CD4-positive, alpha-beta T cell treated with Interleukin-4 for 1 hour (primary cell): ENCODE results near the gene ATF6.

Source experiments
- DNase-seq, 2 donors: peaks; one replicate each; pipeline ENCODE4 v3.0.0-alpha.2; 2020 to 2022

The ATF6 gene

GRCh38 chr1:161902182-161902581, 136.1 kb downstream of the ATF6 start:
- no peak for DNase-seq

- peak in 1 of 2 donors; percentile 33 for DNase-seq
These were observed 139.3 kb downstream of the ATF6 start for GRCh38 chr1:161905269-161905884.

- DNase-seq: no peak
These were observed 141.1 kb downstream of the ATF6 start for GRCh38 chr1:161907265-161907664.

GRCh38 chr1:161908264-161908663, 142.1 kb downstream of the ATF6 start:
- no peak for DNase-seq

GRCh38 chr1:161910604-161911003, 144.5 kb downstream of the ATF6 start:
- DNase-seq: no peak

- no peak for DNase-seq
These were observed 147.5 kb downstream of the ATF6 start for GRCh38 chr1:161913482-161914140.

- DNase-seq: no peak
These were observed 148.5 kb downstream of the ATF6 start for GRCh38 chr1:161914595-161914994.

GRCh38 chr1:161915051-161915503, 149.0 kb downstream of the ATF6 start:
- DNase-seq: no peak

- DNase-seq: no peak
These were observed 149.9 kb downstream of the ATF6 start for GRCh38 chr1:161915978-161916377.

GRCh38 chr1:161919229-161919628, 153.1 kb downstream of the ATF6 start:
- no peak for DNase-seq

- no peak for DNase-seq
These were observed 155.4 kb downstream of the ATF6 start for GRCh38 chr1:161921491-161921890.

- no peak for DNase-seq
These were observed 155.9 kb downstream of the ATF6 start for GRCh38 chr1:161921990-161922389.

GRCh38 chr1:161928056-161928455, 161.9 kb downstream of the ATF6 start:
- no peak for DNase-seq

- no peak for DNase-seq
These were observed 163.0 kb downstream of the ATF6 start for GRCh38 chr1:161929137-161929536.

GRCh38 chr1:161930064-161930463, 163.9 kb downstream of the ATF6 start:
- no peak for DNase-seq

GRCh38 chr1:161932668-161933067, 166.5 kb downstream of the ATF6 start:
- no peak for DNase-seq

GRCh38 chr1:161933592-161934588, 167.8 kb downstream of the ATF6 start:
- DNase-seq: peak in 1 of 2 donors; percentile 48

GRCh38 chr1:161935264-161935663, 169.1 kb downstream of the ATF6 start:
- DNase-seq: no peak

- no peak for DNase-seq
These were observed 170.7 kb downstream of the ATF6 start for GRCh38 chr1:161936786-161937185.

- no peak for DNase-seq
These were observed 174.9 kb downstream of the ATF6 start for GRCh38 chr1:161940866-161941591.

GRCh38 chr1:161941726-161942436, 175.8 kb downstream of the ATF6 start:
- DNase-seq: no peak

- DNase-seq: no peak
These were observed 177.6 kb downstream of the ATF6 start for GRCh38 chr1:161943737-161944136.
